Cardiac muscle cell (in vitro differentiated cells and primary cell): ENCODE results near the gene OSBP2. TPM values are rescaled to one million over a fixed set of nuclear protein-coding genes. Genes with fewer than 3 reads are reported as not detected.

Source experiments
- DNase-seq, 2 donors: peaks; one replicate each; pipeline versions ENCODE4 v3.0.0 to v3.0.0-alpha.2; 2010 to 2017; ENCODE audit warnings: low read depth in 1 of 2, low spot score in 1 of 2
- H3K27ac ChIP-seq: fragments of 200-600 bp; sonication (generic); 2 replicates; pipeline ENCODE4 v1.5.1; 2016
- H3K27me3 ChIP-seq: fragments of 200-600 bp; sonication (generic); 2 replicates; pipeline ENCODE4 v1.6.0; 2016; ENCODE audit warnings: control low read depth
- H3K36me3 ChIP-seq: fragments of 200-600 bp; sonication (generic); 2 replicates; pipeline ENCODE4 v1.5.1; 2016; ENCODE audit warnings: control low read depth
- H3K4me1 ChIP-seq: fragments of 200-600 bp; sonication (generic); 2 replicates; pipeline ENCODE4 v1.8.1; 2017; ENCODE audit warnings: low read depth, mild to moderate bottlenecking, mixed run types
- H3K4me3 ChIP-seq: fragments of 200-600 bp; sonication (generic); 2 replicates; pipeline ENCODE4 v1.5.1; 2016; ENCODE audit warnings: mild to moderate bottlenecking
- H3K9me3 ChIP-seq: fragments of 200-600 bp; sonication (generic); 2 replicates; pipeline ENCODE4 v1.5.1; 2017; ENCODE audit warnings: low read depth, mild to moderate bottlenecking, control low read depth
- CTCF ChIP-seq: IDR thresholded peaks from 2 replicates; pipeline ENCODE4 v1.5.1; 2012; ENCODE audit warnings: low read depth, mild to moderate bottlenecking, low read length
- polyA plus RNA-seq: library from polyadenylated mRNA; unstranded; fragments of >200 nt; fragmentation: Nextera tagmentation; extraction: Ambion mirVana; gene quantifications from 2 replicates; pipeline ENCODE4 v1.2.1, GENCODE V29; 2016
- total RNA-seq: library from RNA; depleted of rRNA; stranded (reverse); fragments of >200 nt; gene quantifications from 2 replicates; pipeline ENCODE4 v1.2.3, GENCODE V29; 2016

The OSBP2 gene
- total and polyA plus RNA-seq, 2 experiments from 2014 or later = 19.4 to 32.5 TPM

- Histone ChIP-seq H3K36me3 (no peaks in the 10 kb centered on the region), H3K27ac (no peak overlapping the region), H3K27me3 (no peaks in the 10 kb centered on the region), H3K9me3 (no peaks in the 10 kb centered on the region), H3K4me3 (no peak overlapping the region), H3K4me1 (no peaks in the 10 kb centered on the region)
- DNase-seq = no peak
- no peak for TF ChIP-seq CTCF
Measured at GRCh38 chr22:30777587-30777986, 82.9 kb downstream of the OSBP2 start.

DNA sequence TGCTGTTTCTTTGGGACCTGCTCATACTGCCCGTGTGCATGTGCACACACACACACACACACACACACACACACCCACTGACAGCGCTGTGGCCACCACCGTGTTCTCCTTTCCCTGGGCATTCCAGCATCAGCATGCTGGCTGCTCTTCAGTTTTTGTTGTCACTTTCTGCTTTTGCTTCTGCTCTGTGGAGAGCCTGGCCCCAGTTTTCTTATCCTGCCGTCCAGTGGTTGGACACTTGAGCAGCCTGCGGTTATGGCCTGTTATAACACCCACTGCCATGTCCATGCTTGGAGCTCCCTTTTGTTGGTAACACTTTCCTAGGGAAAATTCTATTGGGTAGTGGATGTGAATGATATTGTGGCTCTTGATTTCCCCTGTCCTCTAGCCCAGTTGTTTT lies 83.6 kb downstream of the OSBP2 start:
- no peak overlapping the region for H3K27ac ChIP-seq
- H3K9me3 ChIP-seq = no peaks in the 10 kb centered on the region
- H3K4me3 ChIP-seq = no peak overlapping the region
- no peaks in the 10 kb centered on the region for H3K36me3 ChIP-seq
- no peak for TF ChIP-seq CTCF
- no peaks in the 10 kb centered on the region for H3K4me1 ChIP-seq
- H3K27me3 ChIP-seq = no peaks in the 10 kb centered on the region
- no peak for DNase-seq

GRCh38 chr22:30780026-30780425 lies 85.4 kb downstream of the OSBP2 start:
- no peaks in the 10 kb centered on the region for H3K27me3 ChIP-seq
- DNase-seq = no peak
- no peak overlapping the region for H3K4me3 ChIP-seq
- H3K36me3 ChIP-seq = no peaks in the 10 kb centered on the region
- no peak overlapping the region for H3K27ac ChIP-seq
- H3K4me1 ChIP-seq = no peaks in the 10 kb centered on the region
- no peaks in the 10 kb centered on the region for H3K9me3 ChIP-seq
- TF ChIP-seq CTCF = no peak

- no peak overlapping the region for H3K27ac ChIP-seq
- DNase-seq = no peak
- H3K36me3 ChIP-seq = no peaks in the 10 kb centered on the region
- no peaks in the 10 kb centered on the region for H3K9me3 ChIP-seq
- H3K4me3 ChIP-seq = no peak overlapping the region
- no peak for TF ChIP-seq CTCF
- H3K4me1 ChIP-seq = no peaks in the 10 kb centered on the region
- H3K27me3 ChIP-seq = no peaks in the 10 kb centered on the region
Measured at GRCh38 chr22:30781271-30781875, 86.7 kb downstream of the OSBP2 start.

- Histone ChIP-seq H3K36me3 (no peaks in the 10 kb centered on the region), H3K9me3 (no peaks in the 10 kb centered on the region), H3K4me3 (no peak overlapping the region), H3K27ac (no peak overlapping the region), H3K4me1 (no peaks in the 10 kb centered on the region), H3K27me3 (no peaks in the 10 kb centered on the region)
- no peak for TF ChIP-seq CTCF
- DNase-seq = no peak
Measured at GRCh38 chr22:30782613-30783012, 87.9 kb downstream of the OSBP2 start.
